PC-3 (cell line): ENCODE data around the gene ACTR1B. TPM values are rescaled to one million over a fixed set of nuclear protein-coding genes. Genes with fewer than 3 reads are reported as not detected.

Experiments used
- ATAC-seq: fragments of 200-7000 bp; cut with Tn5 transposase; 2 replicates; pipeline ENCODE4 v1.9.1; 2020; ENCODE audit warnings: mild to moderate bottlenecking, moderate library complexity
- BruUV-seq: library from RNA; stranded (reverse); fragments of 400-500 nt; replicated peaks from 2 replicates; lab custom pipeline; 2021; lab: Mats Ljungman, UMichigan
- CTCF ChIA-PET: fragments of 300-600 bp; sonication (Branson Sonifier 250); formaldehyde crosslinking; loops from one replicate; lab custom pipeline; 2022; ENCODE audit warnings: antibody characterized with exemption; lab: Charles Lee
- POLR2A ChIA-PET: fragments of 300-600 bp; sonication (Branson Sonifier 250); formaldehyde crosslinking; loops from one replicate; lab custom pipeline; 2022; ENCODE audit warnings: antibody characterized with exemption; ENCODE audit not compliant: unreplicated experiment; lab: Charles Lee
- DNase-seq: peaks from one replicate; pipeline ENCODE4 v3.0.0-alpha.2; 2015
- H2AFZ ChIP-seq: fragments of 300-600 bp; sonication (generic); 2 replicates; pipeline ENCODE4 v1.6.0; 2016; ENCODE audit warnings: antibody characterized with exemption, low read length
- H3F3A ChIP-seq: fragments of 300-600 bp; sonication (generic); one replicate; pipeline ENCODE4 v1.6.0; 2017; ENCODE audit warnings: antibody characterized with exemption, low read length, control low read depth, mild to moderate bottlenecking; ENCODE audit not compliant: unreplicated experiment
- H3K27ac ChIP-seq: fragments of 300-600 bp; sonication (generic); 2 replicates; pipeline ENCODE4 v1.5.1; 2016; ENCODE audit warnings: mild to moderate bottlenecking, low read length
- H3K27me3 ChIP-seq: fragments of 300-600 bp; sonication (generic); 2 replicates; pipeline ENCODE4 v1.6.1; 2016; ENCODE audit warnings: low read length, mixed read lengths
- H3K36me3 ChIP-seq: fragments of 300-600 bp; sonication (generic); 2 replicates; pipeline ENCODE4 v1.6.1; 2016; ENCODE audit warnings: low read depth, mixed run types, low read length, mixed read lengths
- H3K4me1 ChIP-seq: fragments of 300-600 bp; sonication (generic); 2 replicates; pipeline ENCODE4 v1.5.1; 2016; ENCODE audit warnings: low read length; ENCODE audit not compliant: insufficient read depth
- H3K4me2 ChIP-seq: fragments of 300-600 bp; sonication (generic); 2 replicates; pipeline ENCODE4 v1.6.0; 2016; ENCODE audit warnings: low read length
- H3K4me3 ChIP-seq: fragments of 300-600 bp; sonication (generic); 2 replicates; pipeline ENCODE4 v1.5.1; 2016; ENCODE audit warnings: mild to moderate bottlenecking, low read length, mixed read lengths
- H3K79me2 ChIP-seq: fragments of 300-600 bp; sonication (generic); 2 replicates; pipeline ENCODE4 v1.6.1; 2017; ENCODE audit warnings: low read length, mixed read lengths
- H3K9ac ChIP-seq: fragments of 300-600 bp; sonication (generic); 2 replicates; pipeline ENCODE4 v1.6.0; 2016; ENCODE audit warnings: mild to moderate bottlenecking, low read length
- H3K9me2 ChIP-seq: fragments of 300-600 bp; sonication (generic); replicated peaks from 2 replicates; pipeline ENCODE4 v1.6.1; 2016; ENCODE audit warnings: mixed run types, low read length, mixed read lengths
- H3K9me3 ChIP-seq: fragments of 300-600 bp; sonication (generic); 2 replicates; pipeline ENCODE4 v1.6.1; 2016; ENCODE audit warnings: low read length, mixed read lengths
- H4K20me1 ChIP-seq: fragments of 300-600 bp; sonication (generic); 2 replicates; pipeline ENCODE4 v1.6.1; 2016; ENCODE audit warnings: low read length, mixed read lengths
- CTCF ChIP-seq: fragments of 300-600 bp; sonication (generic); conservative IDR thresholded peaks from 2 replicates; pipeline ENCODE4 v1.5.1; 2017; ENCODE audit warnings: antibody characterized with exemption, low read depth, mild to moderate bottlenecking, low read length
- EZH2 ChIP-seq: fragments of 300-600 bp; sonication (generic); IDR thresholded peaks from one replicate; pipeline ENCODE4 v1.6.1; 2017; ENCODE audit warnings: antibody characterized with exemption, mild to moderate bottlenecking, low read length; ENCODE audit not compliant: unreplicated experiment
- EZH2phosphoT487 ChIP-seq: fragments of 300-600 bp; sonication (generic); IDR thresholded peaks from 2 replicates; pipeline ENCODE4 v1.6.1; 2018; ENCODE audit warnings: mild to moderate bottlenecking, antibody characterized with exemption, low read length, borderline replicate concordance
- intact Hi-C: fragments of 100-400 bp; cut with micrococcal nuclease; formaldehyde crosslinking; loops from 2 replicates; pipeline ENCODE4 v1.9.0; 2023
- total RNA-seq: library from RNA; depleted of rRNA; stranded (reverse); fragments of >200 nt; gene quantifications from 2 replicates; pipeline ENCODE4 v1.2.3, GENCODE V29; 2014

Gene ACTR1B
- total RNA-seq, 1 experiment from 2014 or later: 27.0 TPM

DNA sequence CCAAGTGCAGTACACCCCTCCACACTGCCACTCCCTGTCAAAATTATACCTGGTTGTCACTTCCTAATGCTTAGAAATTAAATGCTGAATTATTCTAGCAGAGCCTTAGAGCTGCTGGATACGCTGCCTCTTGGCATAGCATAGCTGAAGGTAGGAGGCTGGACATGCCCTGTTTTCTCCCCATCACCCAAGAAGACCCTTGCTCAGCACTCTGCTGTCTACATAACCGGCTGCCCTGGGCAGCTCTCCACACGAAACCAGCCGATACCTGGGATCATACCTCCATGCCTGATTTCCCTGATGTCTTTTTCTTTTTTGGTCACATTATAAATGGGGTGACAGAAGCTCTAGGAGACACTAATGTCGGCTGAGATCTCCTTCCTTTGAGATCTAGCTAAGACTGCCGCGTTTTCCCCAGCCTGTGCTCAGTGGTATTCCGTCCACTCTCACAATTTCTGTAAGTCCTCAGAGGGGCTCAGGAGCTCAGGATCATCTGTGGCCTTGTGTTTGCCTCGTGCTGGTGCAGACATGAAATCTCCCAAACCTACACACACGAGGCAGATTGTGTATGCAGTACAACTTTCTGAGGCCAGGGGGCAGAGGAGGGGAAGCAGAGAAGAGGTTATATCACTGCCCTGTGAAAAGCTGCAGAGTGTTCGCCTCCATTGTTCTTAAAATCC, 36.1 kb upstream of the ACTR1B start:
- ATAC-seq: peak; percentile 80
- TF ChIP-seq EZH2 (no peak), CTCF (peak; percentile 68), EZH2phosphoT487 (no peak)
- Histone ChIP-seq H3K9me2 (no peaks in the 10 kb centered on the region), H3K9ac (no peak overlapping the region), H2AFZ (peak overlapping the region; percentile 81), H3K79me2 (no peaks in the 10 kb centered on the region), H3K4me3 (no peak overlapping the region), H3K4me2 (no peak overlapping the region), H3K27me3 (no peaks in the 10 kb centered on the region), H3K4me1 (0 out of 2 replicates have a peak, but pooled peaks cover 5% of the 10 kb centered on the region), H3K9me3 (no peaks in the 10 kb centered on the region), H4K20me1 (no peaks in the 10 kb centered on the region), H3F3A (no peaks in the 10 kb centered on the region), H3K36me3 (no peaks in the 10 kb centered on the region), H3K27ac (no peak overlapping the region)
- peak; percentile 74 for DNase-seq
- intact Hi-C loops: loop anchor here (5.0 to 10.0 kb wide), 3 partner anchors 487 to 685 kb away; no protein-coding TSS in a partner anchor
- BruUV-seq: no TSS peak
- ChIA-PET CTCF (interaction anchor here (0.6 to 1.5 kb wide), 2 partner anchors 48 to 109 kb away, joined by 5 to 6 read pairs; no protein-coding TSS in a partner anchor), POLR2A (no interaction called here)

GRCh38 chr2:97698530-97698929, 34.7 kb upstream of the ACTR1B start:
- intact Hi-C loops: no loop called here

DNA sequence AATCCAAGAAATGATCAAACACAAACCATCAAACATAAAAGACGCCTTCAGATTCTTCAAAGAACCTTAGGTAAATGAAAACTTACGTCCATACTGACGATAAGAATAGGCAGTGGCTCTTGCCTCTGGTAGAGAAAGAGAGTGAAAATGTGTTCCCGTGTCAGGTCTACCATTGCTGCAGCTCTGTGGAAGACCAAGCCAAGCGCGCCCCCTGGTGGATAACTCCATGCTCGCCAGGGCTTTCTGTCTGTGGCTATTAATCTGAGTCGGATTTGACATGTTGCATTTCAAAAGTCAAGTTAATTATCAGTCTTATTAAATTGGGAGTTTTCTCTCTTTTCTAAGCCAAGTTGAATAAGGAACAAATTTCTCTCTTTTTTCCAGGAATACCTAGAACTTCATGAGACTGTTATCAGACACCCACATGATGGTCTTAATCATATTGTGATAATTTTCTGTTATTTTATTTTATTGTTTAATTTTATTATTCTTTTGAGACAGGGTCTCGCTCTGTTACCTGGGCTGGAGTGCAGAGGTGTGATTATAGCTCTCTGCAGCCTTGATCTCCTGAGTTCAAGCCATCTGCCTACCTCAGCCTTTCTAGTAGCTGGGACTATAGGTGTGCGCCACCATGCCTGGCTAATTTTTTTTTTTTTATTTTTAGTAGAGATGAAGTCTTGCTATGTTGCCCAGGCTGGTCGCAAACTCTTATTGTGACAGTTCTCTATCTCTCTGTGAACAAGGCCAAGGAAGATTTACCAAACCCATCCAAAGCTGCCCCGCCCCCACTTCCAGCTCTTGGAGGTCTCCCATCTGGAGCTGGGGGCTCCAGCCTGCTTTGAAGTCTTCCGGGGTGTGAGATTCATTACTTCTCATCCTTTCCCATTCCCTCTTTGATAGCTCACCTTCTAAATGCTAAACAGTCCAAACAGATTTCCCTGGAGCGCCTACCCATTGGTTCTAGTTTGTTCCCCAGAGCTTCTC, 33.7 kb upstream of the ACTR1B start:
- Histone ChIP-seq H3K9me3 (0 out of 2 replicates have a peak, but pooled peaks cover 3% of the 10 kb centered on the region), H2AFZ (peak overlapping the region; percentile 67), H3K9me2 (no peaks in the 10 kb centered on the region), H3K4me1 (0 out of 2 replicates have a peak, but pooled peaks cover 5% of the 10 kb centered on the region), H3K79me2 (no peaks in the 10 kb centered on the region), H3K27ac (no peak overlapping the region), H4K20me1 (no peaks in the 10 kb centered on the region), H3K36me3 (no peaks in the 10 kb centered on the region), H3K4me2 (peak overlapping the region; percentile 71), H3K27me3 (no peaks in the 10 kb centered on the region), H3K4me3 (peak overlapping the region; percentile 36; the same call in 1 of the 2 replicates), H3F3A (no peaks in the 10 kb centered on the region), H3K9ac (no peak overlapping the region)
- ChIA-PET CTCF (interaction anchor here (1.8 kb wide), 1 partner anchor 107 kb away, joined by 11 read pairs; no protein-coding TSS in a partner anchor), POLR2A (interaction anchor here (0.9 kb wide), 1 partner anchor 33 kb away, joined by 4 read pairs; no protein-coding TSS in a partner anchor)
- DNase-seq (peak; percentile 89), ATAC-seq (peak; percentile 88)
- peak; percentile 95 for TF ChIP-seq CTCF
- TF ChIP-seq EZH2: no peak
- TF ChIP-seq EZH2phosphoT487: no peak
- no TSS peak for BruUV-seq
- intact Hi-C loops: loop anchor here (1.0 kb wide), 2 partner anchors 33 to 107 kb away; partner anchors contain the start of gene ACTR1B

More at GRCh38 chr2:97698530-97698929, 34.7 kb upstream of the ACTR1B start:
- ChIA-PET POLR2A (interaction anchor here (0.9 kb wide), 1 partner anchor 34 kb away, joined by 4 read pairs; no protein-coding TSS in a partner anchor), CTCF (interaction anchor here (1.8 kb wide), 1 partner anchor 108 kb away, joined by 11 read pairs; no protein-coding TSS in a partner anchor)
- no peak for TF ChIP-seq EZH2phosphoT487
- H3K27ac ChIP-seq: no peak overlapping the region
- H3K9me3 ChIP-seq: no peaks in the 10 kb centered on the region
- no peaks in the 10 kb centered on the region for H3K9me2 ChIP-seq
- no peaks in the 10 kb centered on the region for H3F3A ChIP-seq
- H3K36me3 ChIP-seq: no peaks in the 10 kb centered on the region
- no peaks in the 10 kb centered on the region for H4K20me1 ChIP-seq
- no peak for DNase-seq
- no peak for ATAC-seq
- no peaks in the 10 kb centered on the region for H3K27me3 ChIP-seq
- no peak overlapping the region for H3K4me2 ChIP-seq
- no peak overlapping the region for H2AFZ ChIP-seq
- H3K79me2 ChIP-seq: no peaks in the 10 kb centered on the region
- BruUV-seq: no TSS peak
- H3K4me3 ChIP-seq: no peak overlapping the region
- H3K9ac ChIP-seq: no peak overlapping the region
- H3K4me1 ChIP-seq: 0 out of 2 replicates have a peak, but pooled peaks cover 5% of the 10 kb centered on the region
